SK-N-SH treated with all-trans-retinoic acid at 6 μM for 48 hours (cell line): ENCODE measurements around the gene L1TD1.
"Not testable (repeated sequence)": the region's sequence is repeated elsewhere in the genome, so short reads cannot be mapped to it uniquely, and the experiment has no call there.

Experiments
- ATAC-seq: fragments of 200-7000 bp; cut with Tn5 transposase; 3 replicates; pipeline ENCODE4 v1.9.1; 2020; ENCODE audit warnings: mild to moderate bottlenecking, moderate library complexity
- ARNTL ChIP-seq: fragments of 450-650 bp; formaldehyde crosslinking; IDR thresholded peaks from 2 replicates; pipeline ENCODE4 v1.5.0; 2020; ENCODE audit warnings: low read depth, mild to moderate bottlenecking, moderate library complexity, borderline replicate concordance
- CSDC2 ChIP-seq: fragments of 250-450 bp; sonication (Bioruptor Pico); IDR thresholded peaks from 2 replicates; pipeline ENCODE4 v1.5.0; 2020; ENCODE audit warnings: mild to moderate bottlenecking, moderate library complexity
- ESRRG ChIP-seq: fragments of 250-450 bp; sonication (Bioruptor Pico); IDR thresholded peaks from 2 replicates; pipeline ENCODE4 v1.6.1; 2021; ENCODE audit warnings: mild to moderate bottlenecking
- ISL1 ChIP-seq: fragments of 250-450 bp; sonication (Bioruptor Pico); IDR thresholded peaks from 2 replicates; pipeline ENCODE4 v2.1.2; 2022; ENCODE audit warnings: mild to moderate bottlenecking, moderate library complexity
- OSR1 ChIP-seq: fragments of 250-450 bp; sonication (Bioruptor Pico); IDR thresholded peaks from 2 replicates; pipeline ENCODE4 v1.8.0; 2022; ENCODE audit warnings: moderate library complexity, mild to moderate bottlenecking, inconsistent platforms
- PATZ1 ChIP-seq: fragments of 250-450 bp; sonication (Bioruptor Pico); IDR thresholded peaks from 2 replicates; pipeline ENCODE4 v1.8.0; 2020; ENCODE audit warnings: mild to moderate bottlenecking, moderate library complexity, borderline replicate concordance
- PPARA ChIP-seq: fragments of 250-450 bp; sonication (Bioruptor Pico); IDR thresholded peaks from 2 replicates; pipeline ENCODE4 v1.5.0; 2020; ENCODE audit warnings: mild to moderate bottlenecking, borderline replicate concordance
- RARB ChIP-seq: fragments of 250-450 bp; sonication (Bioruptor Pico); IDR thresholded peaks from 2 replicates; pipeline ENCODE4 v1.8.0; 2021; ENCODE audit warnings: mild to moderate bottlenecking, moderate library complexity
- TCF4 ChIP-seq: fragments of 250-450 bp; sonication (Bioruptor Pico); IDR thresholded peaks from 2 replicates; pipeline ENCODE4 v1.8.0; 2021; ENCODE audit warnings: mild to moderate bottlenecking, moderate library complexity, borderline replicate concordance
- TOX ChIP-seq: fragments of 250-450 bp; sonication (Bioruptor Pico); IDR thresholded peaks from 2 replicates; pipeline ENCODE4 v1.8.0; 2021; ENCODE audit warnings: mild to moderate bottlenecking, moderate library complexity, borderline replicate concordance
- TSHZ2 ChIP-seq: fragments of 250-450 bp; sonication (Bioruptor Pico); IDR thresholded peaks from 2 replicates; pipeline ENCODE4 v1.5.0; 2020; ENCODE audit warnings: mild to moderate bottlenecking, moderate library complexity
- ZNF565 ChIP-seq: fragments of 450-650 bp; formaldehyde crosslinking; conservative IDR thresholded peaks from 2 replicates; pipeline ENCODE4 v1.5.0; 2020; ENCODE audit warnings: low read depth, mild to moderate bottlenecking, moderate library complexity
- ZNF70 ChIP-seq: fragments of 450-650 bp; formaldehyde crosslinking; IDR thresholded peaks from 2 replicates; pipeline ENCODE4 v1.5.0; 2020; ENCODE audit warnings: mild to moderate bottlenecking, moderate library complexity
- TF ChIP-seq, protein P1 (sequence below): fragments of 250-450 bp; sonication (Bioruptor Pico); IDR thresholded peaks from 2 replicates; pipeline ENCODE4 v1.5.1; 2020; ENCODE audit warnings: low read depth, mild to moderate bottlenecking, moderate library complexity
- TF ChIP-seq, protein P2 (sequence below): fragments of 250-450 bp; sonication (Bioruptor Pico); IDR thresholded peaks from 2 replicates; pipeline ENCODE4 v1.8.0; 2021; ENCODE audit warnings: low read depth, mild to moderate bottlenecking, moderate library complexity, borderline replicate concordance

Gene L1TD1

DNA sequence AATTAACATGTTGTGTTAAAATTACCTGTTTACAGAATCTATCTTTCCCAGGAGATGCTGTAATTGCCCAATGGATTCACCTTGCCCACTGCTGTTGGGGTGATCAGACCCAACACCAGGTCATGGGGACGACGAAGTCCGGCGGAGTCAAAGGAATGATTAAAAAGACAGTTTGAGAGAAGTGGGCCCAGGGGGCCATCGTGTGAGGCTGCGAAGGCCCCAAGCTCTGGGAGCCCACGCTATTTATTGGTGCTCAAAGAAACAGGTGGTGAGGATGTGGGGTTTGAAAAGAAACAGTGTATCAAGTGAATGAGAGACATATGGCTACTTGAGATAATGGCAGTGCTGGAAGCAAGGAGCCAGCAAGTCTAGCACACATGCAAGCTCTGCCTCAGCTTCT, 16.3 kb upstream of the L1TD1 start:
- no peak for TF ChIP-seq TSHZ2 (CRISPR knock-in tag)
- no peak for TF ChIP-seq ISL1 (CRISPR knock-in tag)
- no peak for TF ChIP-seq RARB
- TF ChIP-seq, protein P1, sequence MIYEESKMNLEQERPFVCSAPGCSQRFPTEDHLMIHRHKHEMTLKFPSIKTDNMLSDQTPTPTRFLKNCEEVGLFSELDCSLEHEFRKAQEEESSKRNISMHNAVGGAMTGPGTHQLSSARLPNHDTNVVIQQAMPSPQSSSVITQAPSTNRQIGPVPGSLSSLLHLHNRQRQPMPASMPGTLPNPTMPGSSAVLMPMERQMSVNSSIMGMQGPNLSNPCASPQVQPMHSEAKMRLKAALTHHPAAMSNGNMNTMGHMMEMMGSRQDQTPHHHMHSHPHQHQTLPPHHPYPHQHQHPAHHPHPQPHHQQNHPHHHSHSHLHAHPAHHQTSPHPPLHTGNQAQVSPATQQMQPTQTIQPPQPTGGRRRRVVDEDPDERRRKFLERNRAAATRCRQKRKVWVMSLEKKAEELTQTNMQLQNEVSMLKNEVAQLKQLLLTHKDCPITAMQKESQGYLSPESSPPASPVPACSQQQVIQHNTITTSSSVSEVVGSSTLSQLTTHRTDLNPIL (CRISPR knock-in tag), result no peak
- TF ChIP-seq ZNF565, result no peak
- TF ChIP-seq, protein P2, sequence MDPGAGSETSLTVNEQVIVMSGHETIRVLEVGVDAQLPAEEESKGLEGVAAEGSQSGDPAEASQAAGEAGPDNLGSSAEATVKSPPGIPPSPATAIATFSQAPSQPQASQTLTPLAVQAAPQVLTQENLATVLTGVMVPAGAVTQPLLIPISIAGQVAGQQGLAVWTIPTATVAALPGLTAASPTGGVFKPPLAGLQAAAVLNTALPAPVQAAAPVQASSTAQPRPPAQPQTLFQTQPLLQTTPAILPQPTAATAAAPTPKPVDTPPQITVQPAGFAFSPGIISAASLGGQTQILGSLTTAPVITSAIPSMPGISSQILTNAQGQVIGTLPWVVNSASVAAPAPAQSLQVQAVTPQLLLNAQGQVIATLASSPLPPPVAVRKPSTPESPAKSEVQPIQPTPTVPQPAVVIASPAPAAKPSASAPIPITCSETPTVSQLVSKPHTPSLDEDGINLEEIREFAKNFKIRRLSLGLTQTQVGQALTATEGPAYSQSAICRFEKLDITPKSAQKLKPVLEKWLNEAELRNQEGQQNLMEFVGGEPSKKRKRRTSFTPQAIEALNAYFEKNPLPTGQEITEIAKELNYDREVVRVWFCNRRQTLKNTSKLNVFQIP (CRISPR knock-in tag), result no peak
- TF ChIP-seq ESRRG, result no peak
- no peak for TF ChIP-seq TOX (CRISPR knock-in tag)
- ATAC-seq, result no peak

DNA sequence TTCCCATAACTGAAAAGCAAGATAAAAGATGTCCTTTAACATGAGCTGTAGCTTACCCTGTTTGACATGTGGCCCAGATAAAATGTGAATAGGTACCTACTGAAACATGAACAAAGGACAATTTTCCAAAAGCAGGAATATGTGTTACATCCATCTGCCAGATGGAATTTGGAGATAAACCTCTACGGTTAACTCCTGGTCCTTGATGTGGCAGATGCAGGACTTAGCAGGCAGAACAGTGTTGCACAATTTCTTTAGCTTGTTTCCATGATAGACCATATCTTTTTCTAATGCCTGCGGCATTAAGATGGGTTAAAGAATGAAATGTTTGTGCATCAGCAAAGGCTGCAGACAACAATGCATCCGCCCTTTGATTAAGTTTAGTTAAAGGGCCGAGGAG, 14.6 kb upstream of the L1TD1 start:
- ATAC-seq, result not testable (repeated sequence)

DNA sequence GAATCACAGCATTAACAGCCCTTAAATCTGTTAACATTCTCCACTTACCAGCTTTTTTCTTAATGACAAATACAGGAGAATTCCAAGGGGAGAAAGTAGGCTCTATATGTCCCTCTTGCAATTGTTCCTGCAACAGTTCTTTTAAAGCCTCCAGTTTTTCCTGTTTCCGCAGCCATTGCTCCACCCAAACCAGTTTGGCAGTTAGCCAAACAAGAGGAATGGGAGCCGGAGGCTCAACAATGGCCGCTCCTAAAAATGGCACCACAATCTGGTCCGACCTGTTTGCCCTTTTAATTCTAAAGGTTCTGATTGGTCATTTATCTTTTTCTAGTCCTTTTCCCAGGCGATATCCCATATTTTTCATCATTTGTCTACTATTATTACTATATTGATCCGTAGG, 14.0 kb upstream of the L1TD1 start:
- TF ChIP-seq, protein P2 (CRISPR knock-in tag), result no peak
- no peak for TF ChIP-seq TCF4
- TF ChIP-seq ISL1 (CRISPR knock-in tag), result no peak
- no peak for TF ChIP-seq ARNTL (CRISPR knock-in tag)
- no peak for TF ChIP-seq CSDC2 (CRISPR knock-in tag)
- no peak for TF ChIP-seq ZNF70 (CRISPR knock-in tag)
- no peak for TF ChIP-seq PPARA (CRISPR knock-in tag)
- TF ChIP-seq, all 23 proteins: peak for 0
- no peak for ATAC-seq

- no peak for ATAC-seq
- TF ChIP-seq, protein P1 (CRISPR knock-in tag), result no peak
- TF ChIP-seq ZNF565 (no peak), ESRRG (no peak), ZNF70 (CRISPR knock-in tag) (no peak), PATZ1 (CRISPR knock-in tag) (no peak), CSDC2 (CRISPR knock-in tag) (no peak), TCF4 (no peak), TSHZ2 (CRISPR knock-in tag) (no peak), OSR1 (no peak), TOX (CRISPR knock-in tag) (no peak), RARB (no peak), ARNTL (CRISPR knock-in tag) (no peak), PPARA (CRISPR knock-in tag) (no peak)
- TF ChIP-seq, all 23 proteins: peak for 0
Observed at GRCh38 chr1:62181532-62181931, 13.1 kb upstream of the L1TD1 start.

DNA sequence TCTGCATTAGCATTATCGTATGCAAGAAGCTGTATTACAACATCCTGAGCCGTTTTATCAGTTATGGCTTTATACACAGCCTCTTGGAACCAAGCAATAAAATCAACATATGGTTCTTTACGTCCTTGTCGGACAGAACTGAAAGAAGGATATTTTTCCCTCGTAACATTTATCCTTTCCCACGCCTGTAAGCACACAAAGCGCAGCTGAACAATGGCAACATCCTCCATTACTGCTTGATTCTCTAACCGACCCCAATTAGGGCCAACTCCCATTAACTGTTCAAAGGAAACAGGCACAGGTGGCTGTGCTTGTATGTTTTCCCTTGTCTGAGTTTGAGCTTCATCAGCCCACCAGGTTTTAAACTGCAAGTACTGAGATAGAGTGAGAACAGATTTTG, 12.5 kb upstream of the L1TD1 start:
- ATAC-seq, result not testable (repeated sequence)

DNA sequence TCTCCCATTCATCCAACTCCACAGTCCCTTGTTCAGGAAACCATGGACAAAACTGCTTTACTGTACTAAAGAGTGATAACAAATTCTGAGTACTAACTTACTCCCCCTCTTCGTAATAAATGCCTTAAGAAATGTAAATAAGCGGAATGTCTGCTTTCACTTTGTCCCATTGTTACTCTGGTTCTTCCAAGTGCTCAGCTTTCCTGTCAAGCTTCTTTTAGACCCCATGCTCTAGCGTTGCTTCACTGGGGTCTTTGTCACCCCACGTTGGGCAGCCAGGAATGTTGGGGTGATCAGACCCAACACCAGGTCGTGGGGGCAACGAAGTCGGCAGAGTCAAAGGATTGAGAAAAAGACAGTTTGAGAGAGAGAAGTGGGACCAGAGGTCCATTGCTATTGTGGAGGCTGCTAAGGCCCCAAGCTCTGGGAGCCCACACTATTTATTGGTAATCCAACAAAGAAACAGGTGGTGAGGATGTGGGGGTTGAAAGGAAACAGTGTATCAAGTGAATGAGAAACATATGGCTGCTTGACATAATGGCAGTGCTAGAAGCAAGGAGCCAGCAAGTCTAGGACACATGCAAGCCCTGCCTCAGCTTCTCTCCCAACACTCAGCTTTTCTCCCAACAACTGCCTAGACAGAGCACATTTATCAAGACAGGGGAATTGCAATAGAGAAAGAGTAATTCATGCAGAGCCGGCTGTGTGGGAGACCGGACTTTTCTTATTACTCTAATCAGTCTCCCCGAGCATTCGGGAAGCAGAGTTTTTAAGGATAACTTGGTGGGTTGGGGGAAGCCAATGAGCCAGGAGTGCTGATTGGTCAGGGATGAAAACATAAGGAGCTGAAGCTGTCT, 11.3 kb upstream of the L1TD1 start:
- not testable (repeated sequence) for ATAC-seq
